Stimulated activated CD8-positive, alpha-beta memory T cell treated with anti-CD3 and anti-CD28 coated beads, Interleukin-15, amount 100 ng/mL, for 24 hours (primary cell): ENCODE results near the gene GALNT1.

Experiments used
- DNase-seq: peaks from one replicate; pipeline ENCODE4 v3.0.0-alpha.2; 2020; ENCODE audit warnings: low read depth

The GALNT1 gene

DNA sequence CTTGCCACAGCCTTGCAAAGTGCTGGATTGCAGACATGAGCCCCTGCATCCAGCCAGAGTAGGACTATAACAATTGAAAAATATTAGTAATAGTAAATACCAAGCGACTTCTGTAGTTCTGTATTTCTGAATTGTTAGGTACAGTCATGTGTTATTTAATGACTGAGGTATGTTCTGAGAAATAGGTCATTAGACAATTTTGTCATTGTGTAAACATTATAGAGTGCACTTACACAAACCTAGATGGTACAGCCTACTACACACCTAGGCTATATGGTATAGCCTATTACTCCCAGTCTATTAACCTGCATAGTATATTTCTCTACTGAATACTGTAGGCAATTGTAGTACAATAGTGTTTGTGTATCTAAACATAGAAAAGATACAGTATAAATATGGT lies 92.1 kb downstream of the GALNT1 start:
- no peak for DNase-seq

DNA sequence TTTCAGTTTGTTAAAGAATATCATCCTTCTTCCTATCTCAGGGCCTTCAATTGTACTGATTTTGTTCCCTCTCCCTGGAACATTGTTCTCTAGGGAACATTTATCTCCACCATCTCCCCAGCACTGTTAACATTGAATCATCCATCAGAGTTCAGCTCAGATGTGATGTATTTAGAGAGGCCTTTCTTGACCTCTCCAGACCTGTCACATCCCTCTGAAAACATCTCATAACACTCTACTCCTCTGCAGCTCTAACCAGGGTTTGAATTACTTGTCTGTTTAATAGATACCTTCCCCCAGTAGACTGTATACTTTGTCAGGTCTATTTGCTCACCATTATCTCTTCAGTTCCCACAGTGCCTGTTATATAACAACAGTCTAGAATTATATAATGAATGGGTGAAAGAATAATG lies 98.6 kb downstream of the GALNT1 start:
- DNase-seq: no peak

GRCh38 chr18:35682281-35682867 lies 100.8 kb downstream of the GALNT1 start:
- DNase-seq: no peak

DNA sequence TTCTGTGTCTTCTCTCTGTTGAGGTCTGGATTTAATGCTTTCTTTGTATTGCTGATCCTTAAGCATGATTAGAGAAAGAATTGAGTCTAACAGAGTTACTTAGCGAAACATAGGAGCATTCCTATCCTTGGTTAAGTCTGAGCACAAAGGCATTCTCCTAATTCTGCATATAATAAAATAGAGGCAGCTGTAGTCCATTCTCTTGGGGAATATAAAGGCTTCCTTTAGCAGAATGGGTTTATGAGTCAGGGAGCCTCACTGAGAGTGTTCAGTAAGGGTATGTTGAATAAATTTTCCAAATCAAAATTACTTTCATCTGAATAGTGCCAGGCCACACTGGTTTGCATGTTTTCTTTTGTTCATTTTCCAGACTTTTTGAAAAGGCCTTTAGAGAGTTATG lies 101.5 kb downstream of the GALNT1 start:
- no peak for DNase-seq

DNA sequence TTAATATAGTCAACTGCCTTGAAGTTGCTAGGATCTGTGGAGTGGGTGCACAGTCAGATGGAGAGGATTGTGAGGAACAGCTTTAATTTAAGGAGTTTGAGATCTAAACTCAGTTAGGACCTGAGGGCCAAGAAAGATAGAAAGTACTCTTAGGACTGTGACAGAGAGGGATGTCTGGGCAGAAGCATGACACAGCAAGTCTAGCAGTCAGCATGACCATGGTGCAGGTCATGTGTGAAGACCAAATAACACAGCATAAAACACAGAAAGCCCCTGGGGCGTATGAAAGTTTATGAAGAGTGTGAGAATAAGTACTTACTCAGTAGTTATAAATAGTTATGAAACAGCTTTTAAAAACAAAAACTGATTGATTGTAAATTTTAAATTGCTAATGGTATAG lies 107.2 kb downstream of the GALNT1 start:
- DNase-seq: no peak

- no peak for DNase-seq
These were observed 108.2 kb downstream of the GALNT1 start for GRCh38 chr18:35689728-35690127.

- DNase-seq: no peak
These were observed 110.1 kb downstream of the GALNT1 start for GRCh38 chr18:35691625-35692024.

DNA sequence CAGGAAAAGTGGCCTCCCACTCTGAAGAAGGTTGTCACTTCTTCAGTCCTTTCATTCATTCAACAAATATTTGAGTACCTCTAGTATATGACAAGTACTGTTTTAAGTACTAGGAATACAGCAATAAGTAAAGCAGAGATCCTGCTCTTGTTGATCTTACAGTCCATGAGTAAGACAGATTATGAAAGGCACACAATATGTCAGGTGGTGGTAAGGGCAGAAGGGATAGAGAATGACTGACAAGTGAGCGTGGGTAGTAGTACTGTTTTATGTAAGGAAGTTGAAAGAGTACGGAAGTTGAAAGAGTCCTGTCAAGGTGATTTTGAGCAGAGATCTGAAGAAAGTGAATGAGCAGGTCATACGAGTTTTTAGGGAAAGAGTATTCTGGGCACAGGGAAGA lies 111.3 kb downstream of the GALNT1 start:
- DNase-seq: no peak

DNA sequence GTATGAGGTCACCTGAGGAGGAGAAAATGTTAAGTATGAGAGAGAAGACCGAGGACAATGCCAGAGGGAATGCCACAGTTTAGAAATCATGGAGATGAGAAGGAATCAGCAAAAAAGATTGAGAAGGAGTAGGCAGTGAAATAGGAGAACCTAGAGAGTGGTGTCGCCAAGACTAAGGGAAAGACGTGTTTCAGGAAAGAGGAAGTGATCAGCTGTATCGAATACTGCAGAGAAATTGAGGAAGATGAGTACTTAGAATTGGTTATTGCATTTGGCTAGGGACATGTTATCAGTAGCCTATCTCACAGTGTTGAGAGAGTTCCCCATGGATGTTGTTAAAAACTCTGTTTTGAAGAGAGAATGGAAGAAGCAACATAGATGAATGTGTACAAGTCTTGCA lies 112.3 kb downstream of the GALNT1 start:
- DNase-seq: no peak

- no peak for DNase-seq
These were observed 113.3 kb downstream of the GALNT1 start for GRCh38 chr18:35694808-35695207.

DNA sequence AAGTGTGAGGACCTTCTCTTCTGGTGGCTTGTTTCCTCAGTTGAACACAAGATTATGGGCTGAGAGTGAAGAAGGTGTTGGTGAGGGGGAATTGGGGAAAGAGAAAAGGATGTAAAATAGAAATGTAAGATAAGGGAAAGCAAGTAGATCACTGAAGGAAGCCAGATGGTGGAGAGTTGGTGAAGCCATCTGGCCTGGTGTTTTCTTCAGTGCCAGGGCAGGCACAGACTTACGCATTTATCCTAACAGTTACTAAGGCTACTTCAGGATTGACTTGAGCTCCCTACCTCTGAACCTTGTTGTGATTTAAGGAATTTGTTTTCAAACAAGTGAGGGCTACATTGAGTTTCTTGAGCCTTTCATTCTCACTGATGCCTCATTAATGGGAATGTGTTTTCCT lies 113.8 kb downstream of the GALNT1 start:
- DNase-seq: no peak

DNA sequence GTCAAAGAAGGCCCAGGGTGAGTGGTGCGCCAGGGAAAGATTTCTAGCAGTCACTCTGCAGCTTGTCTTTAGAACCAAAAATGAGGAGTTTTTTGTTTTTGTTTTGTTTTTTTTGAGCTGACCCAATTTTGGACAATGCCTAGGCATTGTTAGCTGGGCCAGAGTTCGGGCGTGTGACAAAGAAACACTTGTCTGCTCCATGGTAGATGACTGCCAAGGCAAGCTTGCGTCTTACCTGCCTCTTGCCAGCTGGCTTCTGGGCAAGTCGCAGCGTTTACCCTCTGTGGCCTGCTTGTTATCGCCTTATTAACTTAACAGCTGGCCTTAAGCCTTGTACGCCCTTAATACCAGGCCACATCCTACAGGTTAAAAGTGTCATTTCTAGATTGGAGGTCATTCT lies 114.3 kb downstream of the GALNT1 start:
- DNase-seq: no peak

DNA sequence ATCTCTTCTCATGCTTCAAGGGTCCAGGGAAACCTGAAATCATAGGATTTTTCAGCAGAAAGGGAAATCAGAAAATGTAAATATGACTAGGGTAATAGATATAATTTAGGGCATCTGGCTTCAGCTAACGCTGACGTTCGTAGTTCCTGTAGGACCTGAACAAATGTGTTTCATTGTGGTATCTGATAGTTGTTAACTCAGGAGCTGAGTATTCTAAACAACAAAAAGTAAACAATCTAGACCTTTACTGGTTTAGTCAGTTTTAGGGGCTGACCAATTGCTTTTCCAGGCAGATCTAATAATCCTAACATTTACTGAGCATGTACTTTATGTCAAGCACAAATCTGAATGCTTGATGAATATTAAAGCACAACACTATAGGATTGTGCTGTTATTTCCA lies 114.8 kb downstream of the GALNT1 start:
- no peak for DNase-seq

DNA sequence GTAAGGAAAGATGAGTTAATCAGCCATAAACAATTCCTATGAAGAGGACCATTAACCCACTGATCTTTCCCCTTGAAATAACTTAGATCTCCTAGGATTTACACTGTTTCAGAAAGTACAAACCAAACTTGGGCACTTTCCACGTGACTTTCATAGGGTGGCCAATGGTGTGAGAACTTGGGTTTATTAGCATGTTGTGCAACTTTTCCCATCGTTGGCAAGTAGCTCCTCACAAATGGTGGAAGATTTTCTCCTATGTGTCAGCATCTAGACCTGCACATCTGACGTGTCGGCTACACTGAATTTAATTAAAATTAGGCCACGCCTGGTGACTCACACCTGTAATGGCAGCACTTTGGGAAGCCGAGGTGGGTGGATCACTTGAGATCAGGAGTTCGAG lies 116.3 kb downstream of the GALNT1 start:
- no peak for DNase-seq

DNA sequence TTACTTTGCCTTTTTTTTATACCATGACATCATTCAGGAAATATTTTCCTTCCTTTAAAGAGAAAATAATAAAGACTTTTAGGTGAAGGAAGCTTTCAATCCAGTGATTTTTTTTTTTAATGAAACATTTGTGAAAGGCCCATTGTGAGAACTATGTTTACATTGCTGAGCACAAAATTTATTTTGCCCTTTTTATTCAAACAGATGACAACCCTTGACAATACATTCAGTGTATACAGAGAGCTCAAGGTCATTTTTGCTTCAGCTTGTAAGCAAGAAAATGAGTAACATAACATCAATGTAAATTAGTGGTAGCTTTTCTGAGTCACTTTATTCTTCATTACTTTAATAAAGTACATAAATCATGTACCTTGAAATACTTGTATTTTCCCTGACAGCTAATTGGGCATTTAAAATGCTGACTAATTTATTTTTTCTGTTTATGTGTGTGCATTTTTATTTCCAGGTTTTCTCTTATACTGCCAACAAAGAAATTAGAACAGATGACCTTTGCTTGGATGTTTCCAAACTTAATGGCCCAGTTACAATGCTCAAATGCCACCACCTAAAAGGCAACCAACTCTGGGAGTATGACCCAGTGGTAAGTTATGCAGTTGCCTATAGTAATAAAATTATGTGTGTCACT lies 121.6 kb downstream of the GALNT1 start:
- DNase-seq: no peak

DNA sequence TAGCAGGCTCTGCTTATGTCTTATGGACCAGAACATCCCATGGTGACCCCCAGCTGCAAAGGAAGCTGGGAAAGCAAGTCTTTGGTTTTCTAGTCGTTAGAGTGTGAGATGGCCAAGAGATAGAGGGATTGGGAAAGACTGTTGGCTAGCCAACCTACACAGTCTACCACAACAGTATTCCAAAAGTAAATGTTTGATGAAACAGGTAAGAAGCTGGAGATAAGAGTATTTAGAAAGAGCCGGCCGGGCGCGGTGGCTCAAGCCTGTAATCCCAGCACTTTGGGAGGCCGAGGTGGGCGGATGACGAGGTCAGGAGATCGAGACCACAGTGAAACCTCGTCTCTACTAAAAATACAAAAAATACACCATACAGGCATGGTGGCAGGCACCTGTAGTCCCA lies 124.4 kb downstream of the GALNT1 start:
- no peak for DNase-seq

DNA sequence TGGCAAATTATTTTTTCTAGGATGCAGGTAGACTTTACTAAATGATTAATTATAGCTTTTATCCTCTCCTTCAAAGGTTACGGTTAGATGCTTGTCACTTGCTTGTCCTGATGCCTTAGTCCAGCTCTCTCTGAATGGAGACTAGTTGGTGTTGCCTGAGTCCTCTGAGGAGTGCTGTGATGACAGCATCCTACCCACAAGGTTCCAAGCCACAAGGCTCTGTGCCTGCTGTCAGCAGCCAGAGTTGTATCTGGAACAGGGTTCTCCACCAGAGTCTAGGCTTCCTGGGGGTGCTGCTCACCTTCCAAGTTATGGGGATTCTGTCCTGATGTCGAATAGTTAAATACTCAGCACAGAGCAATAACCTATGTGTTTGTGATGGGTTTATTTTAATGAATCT lies 125.7 kb downstream of the GALNT1 start:
- no peak for DNase-seq

- no peak for DNase-seq
These were observed 126.1 kb downstream of the GALNT1 start for GRCh38 chr18:35707674-35708073.

GRCh38 chr18:35710581-35710980 lies 129.0 kb downstream of the GALNT1 start:
- no peak for DNase-seq

DNA sequence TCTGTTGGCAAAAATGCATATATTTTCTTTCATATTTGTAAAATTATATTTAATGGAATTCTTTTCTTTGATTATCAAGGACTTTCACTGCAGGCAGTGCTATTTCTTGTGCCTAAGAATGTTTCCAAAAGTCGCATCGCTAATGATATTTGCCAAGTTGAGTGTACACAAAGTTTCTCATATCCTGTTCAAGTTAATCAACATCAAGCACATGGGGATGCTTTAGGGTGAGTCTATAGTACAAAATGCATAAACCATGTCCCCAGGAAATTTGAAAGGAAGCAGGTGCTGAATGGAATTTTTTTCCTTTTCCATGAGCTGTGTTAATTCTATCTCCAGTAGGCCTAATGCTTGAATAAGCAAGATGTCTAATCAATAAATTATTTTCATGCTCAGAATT lies 129.7 kb downstream of the GALNT1 start:
- DNase-seq: no peak

GRCh38 chr18:35713545-35713944 lies 132.0 kb downstream of the GALNT1 start:
- no peak for DNase-seq

DNA sequence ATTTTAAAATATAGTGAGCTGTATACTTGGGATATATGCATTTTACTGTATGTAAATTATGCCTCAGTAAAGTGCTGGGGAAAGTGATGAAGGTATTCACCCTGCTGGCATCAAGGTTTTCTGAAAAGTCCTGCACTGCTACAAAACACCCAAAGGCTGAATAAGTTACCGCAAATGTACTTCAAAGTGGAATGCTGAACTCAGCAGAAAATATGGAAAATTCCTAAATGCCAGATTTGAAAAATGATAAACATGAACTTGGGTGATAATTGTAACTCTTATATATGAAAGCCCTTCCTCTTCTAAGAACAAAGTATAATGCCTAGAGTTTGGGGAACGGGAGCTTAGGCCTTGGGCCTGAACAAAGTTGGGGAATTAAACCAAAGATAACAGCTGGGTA lies 133.0 kb downstream of the GALNT1 start:
- no peak for DNase-seq

GRCh38 chr18:35715139-35715538 lies 133.6 kb downstream of the GALNT1 start:
- no peak for DNase-seq

GRCh38 chr18:35716169-35716831 lies 134.8 kb downstream of the GALNT1 start:
- DNase-seq: no peak
